GM13977 (cell line): ENCODE data around the gene SPRED1.

Experiments used
- DNase-seq: peaks from one replicate; pipeline ENCODE4 v3.0.0; 2012; ENCODE audit warnings: low spot score
- in situ Hi-C: fragments of 300-500 bp; cut with MboI; formaldehyde crosslinking; loops from one replicate; pipeline ENCODE4 v1.12.0; 2022; ENCODE audit warnings: low sequenced_read_pairs, low pct_unique_long_range_greater_than_20kb, mixed read lengths, inconsistent platforms; ENCODE audit not compliant: unreplicated experiment
- TF ChIP-seq, protein P1 (sequence below): IDR thresholded peaks from 2 replicates; pipeline ENCODE4 v1.5.1; 2012; ENCODE audit warnings: mild to moderate bottlenecking, control low read depth; ENCODE audit not compliant: insufficient read depth; ENCODE audit errors: extremely low read depth, missing control alignments

Gene SPRED1

DNA sequence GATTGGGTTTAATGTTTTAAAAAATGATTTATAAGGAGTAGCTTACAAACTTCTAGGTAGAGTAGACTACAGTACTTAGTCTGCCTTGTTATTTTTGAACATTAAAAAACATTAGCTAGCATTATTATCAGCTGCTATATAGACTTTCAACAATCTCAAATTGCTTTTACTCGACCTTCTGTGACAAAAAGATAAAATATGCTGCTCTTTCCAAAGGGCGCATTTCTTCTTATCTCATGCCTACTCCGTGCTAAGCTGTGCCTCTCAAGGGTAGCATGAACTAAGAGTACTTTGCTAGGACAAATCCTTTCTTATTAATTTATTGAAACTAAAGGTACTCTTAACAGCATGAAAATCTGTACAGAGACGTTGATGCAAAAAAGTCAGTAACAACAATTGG, 71.3 kb downstream of the SPRED1 start:
- TF ChIP-seq, protein P1, sequence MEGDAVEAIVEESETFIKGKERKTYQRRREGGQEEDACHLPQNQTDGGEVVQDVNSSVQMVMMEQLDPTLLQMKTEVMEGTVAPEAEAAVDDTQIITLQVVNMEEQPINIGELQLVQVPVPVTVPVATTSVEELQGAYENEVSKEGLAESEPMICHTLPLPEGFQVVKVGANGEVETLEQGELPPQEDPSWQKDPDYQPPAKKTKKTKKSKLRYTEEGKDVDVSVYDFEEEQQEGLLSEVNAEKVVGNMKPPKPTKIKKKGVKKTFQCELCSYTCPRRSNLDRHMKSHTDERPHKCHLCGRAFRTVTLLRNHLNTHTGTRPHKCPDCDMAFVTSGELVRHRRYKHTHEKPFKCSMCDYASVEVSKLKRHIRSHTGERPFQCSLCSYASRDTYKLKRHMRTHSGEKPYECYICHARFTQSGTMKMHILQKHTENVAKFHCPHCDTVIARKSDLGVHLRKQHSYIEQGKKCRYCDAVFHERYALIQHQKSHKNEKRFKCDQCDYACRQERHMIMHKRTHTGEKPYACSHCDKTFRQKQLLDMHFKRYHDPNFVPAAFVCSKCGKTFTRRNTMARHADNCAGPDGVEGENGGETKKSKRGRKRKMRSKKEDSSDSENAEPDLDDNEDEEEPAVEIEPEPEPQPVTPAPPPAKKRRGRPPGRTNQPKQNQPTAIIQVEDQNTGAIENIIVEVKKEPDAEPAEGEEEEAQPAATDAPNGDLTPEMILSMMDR = no peak
- no peak for DNase-seq
- in situ Hi-C loops = no loop called here

DNA sequence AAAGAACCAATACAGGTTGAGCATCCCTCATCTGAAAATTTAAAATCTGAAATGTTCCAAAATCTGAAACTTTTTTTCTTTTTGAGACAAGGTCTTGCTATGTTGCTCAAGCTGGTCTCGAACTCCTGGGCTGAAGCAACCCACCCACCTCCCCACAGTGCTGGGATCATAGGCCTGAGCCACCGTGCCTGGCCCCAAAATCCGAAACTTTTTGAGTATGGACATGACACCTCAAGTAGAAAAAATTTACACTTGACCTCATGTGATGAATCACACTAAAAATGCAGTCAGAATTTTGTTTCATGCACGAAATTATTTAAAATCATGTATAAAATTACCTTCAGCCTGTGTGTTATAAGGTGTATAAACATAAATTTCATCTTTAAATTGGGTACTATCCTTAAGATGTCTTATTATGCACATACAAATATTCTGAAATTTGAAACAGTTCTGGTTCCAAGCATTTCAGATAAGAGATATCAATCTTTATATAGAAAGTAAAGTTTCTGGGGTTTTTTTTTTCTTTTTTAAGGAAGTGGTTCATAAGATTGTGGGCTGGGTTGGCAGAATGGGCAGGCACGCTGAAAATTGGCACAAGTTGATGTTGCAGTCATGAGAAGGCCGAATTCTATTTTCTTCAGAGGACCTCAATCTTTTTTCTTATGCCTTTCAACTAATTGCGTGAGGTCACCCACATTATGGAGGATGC, 72.5 kb downstream of the SPRED1 start:
- no peak for DNase-seq
- TF ChIP-seq, protein P1 = no peak
- in situ Hi-C loops = no loop called here

DNA sequence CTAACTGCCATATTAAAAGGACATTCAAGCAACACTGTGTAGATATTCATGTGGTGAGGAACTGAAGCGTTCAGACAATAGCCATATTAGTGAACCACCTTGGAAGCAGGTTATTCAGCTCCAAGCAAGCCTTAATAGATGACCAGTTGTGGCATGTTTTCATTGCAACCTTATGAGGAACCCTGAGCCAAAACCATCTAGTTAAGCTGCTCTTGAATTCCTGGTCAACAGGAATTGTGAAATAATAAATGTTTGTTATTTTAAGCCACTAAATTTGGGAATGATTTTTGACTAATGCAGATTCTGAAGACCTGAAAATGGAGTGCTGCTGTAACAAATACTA, 73.0 kb downstream of the SPRED1 start:
- no peak for DNase-seq
- TF ChIP-seq, protein P1 = no peak
- in situ Hi-C loops = no loop called here

DNA sequence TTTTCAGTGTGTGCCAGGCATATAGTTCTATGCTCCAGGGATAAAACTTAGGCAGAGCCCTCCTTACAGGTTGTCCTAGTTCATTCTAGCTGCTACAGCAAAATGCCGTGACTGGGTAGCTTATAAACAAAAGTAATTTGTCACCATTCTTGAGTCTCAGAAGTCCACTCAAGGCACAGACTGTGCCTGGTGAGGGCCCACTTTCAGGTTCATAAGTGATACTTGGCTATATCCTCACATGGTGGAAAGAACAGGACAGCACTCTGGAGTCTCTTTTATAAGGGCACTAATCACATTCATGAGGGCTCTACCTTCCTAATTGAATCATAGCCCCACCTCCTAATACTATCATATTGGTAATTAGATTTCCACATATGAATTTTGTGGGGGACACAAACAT, 80.1 kb downstream of the SPRED1 start:
- TF ChIP-seq, protein P1 = no peak
- in situ Hi-C loops = no loop called here
- DNase-seq = no peak

DNA sequence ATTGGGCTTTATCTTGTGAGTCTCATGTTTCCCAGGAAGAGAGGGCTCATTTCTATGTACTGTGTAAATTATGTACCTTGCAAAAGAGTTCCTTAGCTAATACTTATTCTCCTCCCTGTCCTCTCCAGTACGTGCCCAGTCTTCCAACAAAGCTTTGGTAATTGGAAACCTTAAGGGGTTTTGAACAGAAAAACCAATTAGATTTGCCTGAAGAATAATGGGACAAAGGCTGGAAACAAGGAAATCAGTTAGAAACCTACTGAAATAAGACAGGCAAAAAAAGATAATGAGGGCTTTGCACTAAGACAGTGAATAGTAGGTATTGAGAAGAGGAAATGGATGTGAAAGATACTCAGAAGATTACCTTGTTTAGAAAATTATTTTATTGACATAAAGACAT, 82.5 kb downstream of the SPRED1 start:
- DNase-seq = no peak
- TF ChIP-seq, protein P1 = no peak
- in situ Hi-C loops = no loop called here

DNA sequence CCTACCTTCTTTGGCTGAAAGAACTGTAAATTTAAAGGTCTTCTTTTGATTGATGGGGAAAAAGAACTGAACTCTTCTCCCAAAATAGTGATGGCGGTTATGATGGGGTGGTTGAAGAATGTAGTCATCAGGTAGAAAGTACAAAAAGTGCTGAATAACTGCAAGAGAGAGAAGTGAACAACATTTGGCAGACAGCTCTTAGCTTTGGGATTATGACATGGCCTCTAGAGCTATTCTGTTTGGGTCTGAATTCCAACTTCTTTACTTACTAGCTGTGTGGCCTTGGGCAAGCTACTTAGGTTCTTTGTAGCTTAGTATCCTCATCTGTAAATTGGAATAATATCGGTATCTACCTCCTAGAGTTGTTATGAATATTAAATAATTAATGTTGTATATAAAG, 91.7 kb downstream of the SPRED1 start:
- TF ChIP-seq, protein P1 = no peak
- in situ Hi-C loops = no loop called here
- no peak for DNase-seq

DNA sequence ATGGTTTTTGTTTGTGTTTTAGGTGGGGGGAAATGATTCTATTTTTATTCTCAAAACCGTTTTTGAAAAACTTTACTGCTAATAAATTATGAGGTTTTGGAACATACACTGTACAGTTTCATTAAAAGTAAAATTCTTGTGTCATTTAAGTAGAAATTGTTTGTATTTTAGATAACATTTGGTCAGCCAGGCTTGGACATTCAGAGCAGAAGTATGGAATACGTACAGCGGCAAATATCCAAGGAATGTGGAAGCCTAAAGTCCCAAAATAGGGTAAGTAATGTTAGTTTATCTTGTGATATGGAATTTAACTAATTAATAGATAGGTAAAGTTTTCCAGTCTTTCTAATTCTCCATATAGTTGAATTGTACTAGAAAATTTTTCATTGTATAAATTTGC, 96.6 kb downstream of the SPRED1 start:
- in situ Hi-C loops = no loop called here
- no peak for DNase-seq
- TF ChIP-seq, protein P1 = no peak
